Tibial nerve (tissue), 4 donors: ENCODE data around the gene RBP7.

Source experiments
- EP300 ChIP-seq, 2 donors: sonication (generic); formaldehyde crosslinking; IDR thresholded peaks; one replicate each; pipeline ENCODE4 v1.6.1; 2017; ENCODE audit warnings: antibody characterized with exemption in 2 of 2, mild to moderate bottlenecking in 1 of 2
- POLR2A ChIP-seq, 2 donors: fragments of 450-650 bp; IDR thresholded peaks; one replicate each; pipeline ENCODE4 v1.6.1; 2017; ENCODE audit warnings: antibody characterized with exemption in 2 of 2, mild to moderate bottlenecking in 2 of 2, moderate library complexity in 2 of 2
- TF ChIP-seq, protein P1 (sequence below), 5 experiments: fragments of 200-600 bp in 3 of 5; fragments of 450-650 bp in 2 of 5; sonication (generic) in 3 of 5; IDR thresholded peaks; one replicate each; pipeline ENCODE4 v1.5.1; 2016 to 2019; ENCODE audit warnings: antibody characterized with exemption in 5 of 5, mild to moderate bottlenecking in 3 of 5, moderate library complexity in 2 of 5

DNA sequence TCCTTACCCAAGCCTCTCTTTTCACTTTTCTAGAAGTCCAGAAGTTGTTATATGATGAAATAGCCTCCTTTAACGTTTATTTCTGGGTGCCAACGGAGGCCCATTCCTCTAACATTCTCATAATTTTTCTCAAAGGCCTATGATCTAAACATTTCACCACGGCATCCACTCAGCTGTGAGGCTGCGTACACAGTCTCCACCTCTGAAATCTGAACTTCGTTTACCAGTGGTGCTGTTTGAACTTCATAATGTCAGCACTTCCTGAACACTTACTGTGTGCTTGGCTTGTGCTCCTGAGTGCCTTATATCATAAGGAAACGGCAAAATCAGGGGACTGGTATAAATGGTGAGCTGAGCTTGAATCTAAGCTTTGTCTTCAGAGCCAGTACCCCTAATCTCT lies 12.0 kb upstream of the RBP7 start:
- TF ChIP-seq POLR2A (IDR thresholded peaks at IDR 0.05), result no peak
- TF ChIP-seq, protein P1, sequence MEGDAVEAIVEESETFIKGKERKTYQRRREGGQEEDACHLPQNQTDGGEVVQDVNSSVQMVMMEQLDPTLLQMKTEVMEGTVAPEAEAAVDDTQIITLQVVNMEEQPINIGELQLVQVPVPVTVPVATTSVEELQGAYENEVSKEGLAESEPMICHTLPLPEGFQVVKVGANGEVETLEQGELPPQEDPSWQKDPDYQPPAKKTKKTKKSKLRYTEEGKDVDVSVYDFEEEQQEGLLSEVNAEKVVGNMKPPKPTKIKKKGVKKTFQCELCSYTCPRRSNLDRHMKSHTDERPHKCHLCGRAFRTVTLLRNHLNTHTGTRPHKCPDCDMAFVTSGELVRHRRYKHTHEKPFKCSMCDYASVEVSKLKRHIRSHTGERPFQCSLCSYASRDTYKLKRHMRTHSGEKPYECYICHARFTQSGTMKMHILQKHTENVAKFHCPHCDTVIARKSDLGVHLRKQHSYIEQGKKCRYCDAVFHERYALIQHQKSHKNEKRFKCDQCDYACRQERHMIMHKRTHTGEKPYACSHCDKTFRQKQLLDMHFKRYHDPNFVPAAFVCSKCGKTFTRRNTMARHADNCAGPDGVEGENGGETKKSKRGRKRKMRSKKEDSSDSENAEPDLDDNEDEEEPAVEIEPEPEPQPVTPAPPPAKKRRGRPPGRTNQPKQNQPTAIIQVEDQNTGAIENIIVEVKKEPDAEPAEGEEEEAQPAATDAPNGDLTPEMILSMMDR (IDR thresholded peaks at IDR 0.05), result no peak
- no peak for TF ChIP-seq EP300 (IDR thresholded peaks at IDR 0.05)
